HFFc6 (cell line): ENCODE measurements around the gene NUBPL. TPM values are rescaled to one million over a fixed set of nuclear protein-coding genes. Genes with fewer than 3 reads are reported as not detected.

Experiments
- DNase-seq: peaks from one replicate; pipeline ENCODE4 v3.0.0-alpha.2; 2018
- H3K27ac Mint-ChIP-seq: 2 replicates; pipeline ENCODE4 v1.8.0; 2020; ENCODE audit warnings: mild to moderate bottlenecking, mixed read lengths
- H3K27me3 Mint-ChIP-seq: 2 replicates; pipeline ENCODE4 v1.8.0; 2021; ENCODE audit warnings: mild to moderate bottlenecking, moderate library complexity, mixed read lengths; ENCODE audit not compliant: insufficient read depth
- H3K36me3 Mint-ChIP-seq: 2 replicates; pipeline ENCODE4 v1.8.0; 2021; ENCODE audit warnings: low read depth, mixed read lengths
- H3K4me1 Mint-ChIP-seq: 2 replicates; pipeline ENCODE4 v1.8.0; 2020; ENCODE audit warnings: low read depth, mixed read lengths
- H3K4me3 Mint-ChIP-seq: 2 replicates; pipeline ENCODE4 v1.8.0; 2020; ENCODE audit warnings: mild to moderate bottlenecking, moderate library complexity, mixed read lengths
- H3K9me3 Mint-ChIP-seq: 2 replicates; pipeline ENCODE4 v1.8.0; 2020; ENCODE audit warnings: mild to moderate bottlenecking, mixed read lengths
- CTCF ChIP-seq: fragments of 200-600 bp; sonication (generic); IDR thresholded peaks from 2 replicates; pipeline ENCODE4 v1.5.0; 2021; ENCODE audit warnings: antibody characterized with exemption, mild to moderate bottlenecking
- total RNA-seq, 6 experiments: library from RNA; stranded (reverse); fragmentation: NEBNext Ultra II Directional; extraction: Animal tissue kit (Norgen Biotek cat#: 25700); gene quantifications; 2 replicates in 1 of 6; 3 replicates in 5 of 6; pipeline ENCODE4 v1.2.3, GENCODE V29; 2021

Gene NUBPL
- total RNA-seq, 6 experiments from 2014 or later: 8.2 to 10.7 (median 9.7) TPM

- no peaks in the 10 kb centered on the region for H3K36me3 Mint-ChIP-seq
- peaks cover 17% of the 10 kb centered on the region for H3K4me1 Mint-ChIP-seq
- no peaks in the 10 kb centered on the region for H3K27me3 Mint-ChIP-seq
- H3K27ac Mint-ChIP-seq: no peak overlapping the region
- no peaks in the 10 kb centered on the region for H3K9me3 Mint-ChIP-seq
- TF ChIP-seq CTCF: no peak
- H3K4me3 Mint-ChIP-seq: no peak overlapping the region
- no peak for DNase-seq
These were observed 266.1 kb downstream of the NUBPL start for GRCh38 chr14:31827325-31827724.

GRCh38 chr14:31828946-31829868, 268.0 kb downstream of the NUBPL start:
- Mint-ChIP-seq H3K4me1 (peaks cover 17% of the 10 kb centered on the region), H3K36me3 (no peaks in the 10 kb centered on the region), H3K9me3 (no peaks in the 10 kb centered on the region), H3K4me3 (no peak overlapping the region), H3K27me3 (no peaks in the 10 kb centered on the region), H3K27ac (peak overlapping the region; percentile 62)
- no peak for TF ChIP-seq CTCF
- DNase-seq: peak; percentile 71

- no peak overlapping the region for H3K4me3 Mint-ChIP-seq
- no peaks in the 10 kb centered on the region for H3K27me3 Mint-ChIP-seq
- TF ChIP-seq CTCF: no peak
- peaks cover 16% of the 10 kb centered on the region for H3K4me1 Mint-ChIP-seq
- no peaks in the 10 kb centered on the region for H3K9me3 Mint-ChIP-seq
- H3K36me3 Mint-ChIP-seq: no peaks in the 10 kb centered on the region
- H3K27ac Mint-ChIP-seq: no peak overlapping the region; the same call in 1 of the 2 replicates
- peak; percentile 6 for DNase-seq
These were observed 273.4 kb downstream of the NUBPL start for GRCh38 chr14:31834616-31835015.

DNA sequence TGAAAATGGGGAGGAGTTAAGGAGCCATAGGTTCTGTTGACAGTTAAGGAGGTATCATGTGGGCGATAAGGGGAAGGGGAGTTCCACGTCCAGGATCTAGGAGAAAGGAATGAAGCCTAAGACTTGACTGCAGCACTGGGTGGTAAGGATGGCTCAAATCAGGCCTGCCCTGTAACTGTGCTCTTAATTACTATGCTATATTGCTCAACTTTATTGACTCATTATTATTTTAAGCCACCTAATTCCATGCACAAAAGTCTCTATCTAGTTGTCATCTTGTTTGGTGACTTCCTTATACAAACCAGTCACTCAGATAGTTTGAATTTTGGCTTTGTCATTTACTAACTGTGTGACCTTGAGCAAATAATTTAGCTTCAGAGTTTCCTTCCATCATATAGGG, 273.8 kb downstream of the NUBPL start:
- Mint-ChIP-seq H3K36me3 (no peaks in the 10 kb centered on the region), H3K9me3 (no peaks in the 10 kb centered on the region), H3K27ac (no peak overlapping the region; the same call in 1 of the 2 replicates), H3K27me3 (no peaks in the 10 kb centered on the region), H3K4me3 (no peak overlapping the region), H3K4me1 (peaks cover 12% of the 10 kb centered on the region)
- no peak for DNase-seq
- TF ChIP-seq CTCF: no peak

- no peaks in the 10 kb centered on the region for H3K9me3 Mint-ChIP-seq
- no peak overlapping the region for H3K27ac Mint-ChIP-seq
- H3K4me1 Mint-ChIP-seq: peaks cover 11% of the 10 kb centered on the region
- H3K4me3 Mint-ChIP-seq: no peak overlapping the region
- TF ChIP-seq CTCF: no peak
- H3K36me3 Mint-ChIP-seq: no peaks in the 10 kb centered on the region
- H3K27me3 Mint-ChIP-seq: no peaks in the 10 kb centered on the region
- no peak for DNase-seq
These were observed 275.8 kb downstream of the NUBPL start for GRCh38 chr14:31837031-31837430.
